ENCODE results near the gene PRR18.

The PRR18 gene

GRCh38 chr6:166305562-166306117, 2.6 kb downstream of the PRR18 start:
- DNase-seq = no peak

- DNase-seq = no peak
These were observed 4.1 kb downstream of the PRR18 start for GRCh38 chr6:166304106-166304505.

- no peak for DNase-seq
These were observed 6.3 kb downstream of the PRR18 start for GRCh38 chr6:166301611-166302529.

- no peak for DNase-seq
These were observed 7.7 kb downstream of the PRR18 start for GRCh38 chr6:166300357-166300987.

- no peak for DNase-seq
These were observed 10.6 kb downstream of the PRR18 start for GRCh38 chr6:166297606-166298005.

- DNase-seq = no peak
These were observed 11.9 kb downstream of the PRR18 start for GRCh38 chr6:166296035-166296883.

- DNase-seq = no peak
These were observed 14.2 kb downstream of the PRR18 start for GRCh38 chr6:166293731-166294584.

GRCh38 chr6:166289207-166290060, 18.8 kb downstream of the PRR18 start:
- DNase-seq = no peak

- DNase-seq = no peak
These were observed 21.3 kb downstream of the PRR18 start for GRCh38 chr6:166286839-166287271.

- DNase-seq = no peak
These were observed 23.0 kb downstream of the PRR18 start for GRCh38 chr6:166285233-166285632.

- DNase-seq = no peak
These were observed 23.6 kb downstream of the PRR18 start for GRCh38 chr6:166284640-166285039.

GRCh38 chr6:166282394-166283032, 25.7 kb downstream of the PRR18 start:
- DNase-seq = no peak

GRCh38 chr6:166281104-166281503, 27.1 kb downstream of the PRR18 start:
- no peak for DNase-seq

- DNase-seq = no peak
These were observed 28.9 kb downstream of the PRR18 start for GRCh38 chr6:166279393-166279679.

- DNase-seq = no peak
These were observed 29.4 kb downstream of the PRR18 start for GRCh38 chr6:166278579-166279392.

GRCh38 chr6:166277892-166278578, 30.2 kb downstream of the PRR18 start:
- no peak for DNase-seq

- DNase-seq = no peak
These were observed 31.2 kb downstream of the PRR18 start for GRCh38 chr6:166277018-166277417.

- peak; percentile 28 for DNase-seq
These were observed 32.5 kb downstream of the PRR18 start for GRCh38 chr6:166275714-166276166.

Data from fibroblast of skin of right biceps (primary cell).